Activated naive CD4-positive, alpha-beta T cell treated with anti-CD3 and anti-CD28 coated beads, Interleukin-2, amount 10 ng/mL, durations not matched to agents 7 days and 5 days (primary cell): Measurements from ENCODE around the gene DNAJB5.
A peak's percentile ranks its signal among the peaks of the same experiment; 100 is the strongest.

ENCODE experiments used
- CTCF ChIA-PET: fragments of 350-600 bp; sonication (Branson Sonifier 250); formaldehyde crosslinking; loops from one replicate; lab custom pipeline; 2021; ENCODE audit warnings: antibody characterized with exemption; lab: Charles Lee
- DNase-seq: peaks from one replicate; pipeline ENCODE4 v3.0.0-alpha.2; 2020
- H3K27ac Mint-ChIP-seq: one replicate; pipeline ENCODE4 v1.8.0; 2021; ENCODE audit warnings: mild to moderate bottlenecking, moderate library complexity, mixed read lengths
- H3K27me3 Mint-ChIP-seq: one replicate; pipeline ENCODE4 v1.8.0; 2021; ENCODE audit warnings: mild to moderate bottlenecking, mixed read lengths
- H3K36me3 Mint-ChIP-seq: one replicate; pipeline ENCODE4 v1.8.0; 2021; ENCODE audit warnings: mixed read lengths
- H3K4me1 Mint-ChIP-seq: one replicate; pipeline ENCODE4 v1.8.0; 2021; ENCODE audit warnings: mixed read lengths
- H3K4me3 Mint-ChIP-seq: one replicate; pipeline ENCODE4 v1.8.0; 2021; ENCODE audit warnings: mild to moderate bottlenecking, moderate library complexity, mixed read lengths
- H3K9me3 Mint-ChIP-seq: one replicate; pipeline ENCODE4 v1.8.0; 2021; ENCODE audit warnings: mixed read lengths

DNAJB5 gene

GRCh38 chr9:34971146-34971811, 18.3 kb upstream of the DNAJB5 start:
- Mint-ChIP-seq H3K4me1 (no peaks in the 10 kb centered on the region), H3K27me3 (peaks cover 32% of the 10 kb centered on the region), H3K4me3 (no peak overlapping the region), H3K9me3 (no peaks in the 10 kb centered on the region), H3K27ac (no peak overlapping the region), H3K36me3 (no peaks in the 10 kb centered on the region)
- no peak for DNase-seq
- CTCF ChIA-PET: no interaction called here

GRCh38 chr9:34974664-34975063, 14.9 kb upstream of the DNAJB5 start:
- H3K9me3 Mint-ChIP-seq: no peaks in the 10 kb centered on the region
- H3K36me3 Mint-ChIP-seq: no peaks in the 10 kb centered on the region
- CTCF ChIA-PET: no interaction called here
- H3K27ac Mint-ChIP-seq: no peak overlapping the region
- H3K27me3 Mint-ChIP-seq: peaks cover 29% of the 10 kb centered on the region
- H3K4me1 Mint-ChIP-seq: no peaks in the 10 kb centered on the region
- H3K4me3 Mint-ChIP-seq: no peak overlapping the region
- no peak for DNase-seq

GRCh38 chr9:34976441-34976840, 13.1 kb upstream of the DNAJB5 start:
- CTCF ChIA-PET: no interaction called here
- Mint-ChIP-seq H3K9me3 (no peaks in the 10 kb centered on the region), H3K4me3 (no peak overlapping the region), H3K27ac (no peak overlapping the region), H3K4me1 (peaks cover 2% of the 10 kb centered on the region), H3K27me3 (peaks cover 29% of the 10 kb centered on the region), H3K36me3 (no peaks in the 10 kb centered on the region)
- no peak for DNase-seq

GRCh38 chr9:34976992-34977391, 12.6 kb upstream of the DNAJB5 start:
- CTCF ChIA-PET: no interaction called here

GRCh38 chr9:34980181-34980761, 9.3 kb upstream of the DNAJB5 start:
- CTCF ChIA-PET: interaction anchor here (1.0 kb wide), 1 partner anchor 81 kb away, joined by 3 read pairs; no protein-coding TSS in a partner anchor

More at GRCh38 chr9:34976992-34977391, 12.6 kb upstream of the DNAJB5 start:
- H3K36me3 Mint-ChIP-seq: no peaks in the 10 kb centered on the region
- H3K27me3 Mint-ChIP-seq: peaks cover 29% of the 10 kb centered on the region
- H3K27ac Mint-ChIP-seq: no peak overlapping the region
- no peaks in the 10 kb centered on the region for H3K9me3 Mint-ChIP-seq
- peaks cover 2% of the 10 kb centered on the region for H3K4me1 Mint-ChIP-seq
- no peak overlapping the region for H3K4me3 Mint-ChIP-seq
- no peak for DNase-seq

GRCh38 chr9:34982361-34982760, 7.2 kb upstream of the DNAJB5 start:
- Mint-ChIP-seq H3K36me3 (no peaks in the 10 kb centered on the region), H3K27me3 (no peaks in the 10 kb centered on the region), H3K4me1 (peaks cover 50% of the 10 kb centered on the region), H3K4me3 (no peak overlapping the region), H3K27ac (no peak overlapping the region), H3K9me3 (no peaks in the 10 kb centered on the region)
- no peak for DNase-seq
- CTCF ChIA-PET: interaction anchor here (0.9 to 6.6 kb wide), 3 partner anchors 12 to 84 kb away, joined by 5 to 91 read pairs (median 5); no protein-coding TSS in a partner anchor

More at GRCh38 chr9:34980181-34980761, 9.3 kb upstream of the DNAJB5 start:
- Mint-ChIP-seq H3K27ac (no peak overlapping the region), H3K4me1 (peaks cover 31% of the 10 kb centered on the region), H3K36me3 (no peaks in the 10 kb centered on the region), H3K9me3 (no peaks in the 10 kb centered on the region), H3K27me3 (peaks cover 15% of the 10 kb centered on the region), H3K4me3 (no peak overlapping the region)
- no peak for DNase-seq

- Mint-ChIP-seq H3K9me3 (no peaks in the 10 kb centered on the region), H3K36me3 (no peaks in the 10 kb centered on the region), H3K4me3 (no peak overlapping the region), H3K4me1 (peaks cover 54% of the 10 kb centered on the region), H3K27me3 (no peaks in the 10 kb centered on the region), H3K27ac (peak overlapping the region; percentile 71)
- DNase-seq: peak; percentile 45
- CTCF ChIA-PET: interaction anchor here (1.1 to 6.6 kb wide), 4 partner anchors 12 to 223 kb away, joined by 4 to 91 read pairs (median 6); no protein-coding TSS in a partner anchor
These were observed 6.3 kb upstream of the DNAJB5 start for GRCh38 chr9:34983209-34983608.

- no peak overlapping the region for H3K27ac Mint-ChIP-seq
- peak; percentile 54 for DNase-seq
- H3K9me3 Mint-ChIP-seq: no peaks in the 10 kb centered on the region
- H3K4me1 Mint-ChIP-seq: peaks cover 61% of the 10 kb centered on the region
- H3K36me3 Mint-ChIP-seq: no peaks in the 10 kb centered on the region
- H3K27me3 Mint-ChIP-seq: no peaks in the 10 kb centered on the region
- H3K4me3 Mint-ChIP-seq: no peak overlapping the region
- CTCF ChIA-PET: interaction anchor here (0.7 to 6.6 kb wide), 8 partner anchors 11 to 224 kb away, joined by 3 to 91 read pairs (median 8); no protein-coding TSS in a partner anchor
These were observed 5.5 kb upstream of the DNAJB5 start for GRCh38 chr9:34984049-34984448.

- H3K27me3 Mint-ChIP-seq: no peaks in the 10 kb centered on the region
- DNase-seq: peak; percentile 77
- no peak overlapping the region for H3K4me3 Mint-ChIP-seq
- no peaks in the 10 kb centered on the region for H3K36me3 Mint-ChIP-seq
- H3K9me3 Mint-ChIP-seq: no peaks in the 10 kb centered on the region
- no peak overlapping the region for H3K27ac Mint-ChIP-seq
- CTCF ChIA-PET: interaction anchor here (0.6 to 6.6 kb wide), 15 partner anchors 9 to 348 kb away, joined by 3 to 91 read pairs (median 4); partner anchors contain the start of gene SIGMAR1
- H3K4me1 Mint-ChIP-seq: peaks cover 65% of the 10 kb centered on the region
These were observed 4.1 kb upstream of the DNAJB5 start for GRCh38 chr9:34985311-34985899.

GRCh38 chr9:34986540-34987047, 3.0 kb upstream of the DNAJB5 start:
- CTCF ChIA-PET: interaction anchor here (6.6 kb wide), 1 partner anchor 88 kb away, joined by 91 read pairs; no protein-coding TSS in a partner anchor
- peak; percentile 64 for DNase-seq
- H3K36me3 Mint-ChIP-seq: no peaks in the 10 kb centered on the region
- peaks cover 6% of the 10 kb centered on the region for H3K27me3 Mint-ChIP-seq
- no peak overlapping the region for H3K4me3 Mint-ChIP-seq
- no peaks in the 10 kb centered on the region for H3K9me3 Mint-ChIP-seq
- H3K27ac Mint-ChIP-seq: no peak overlapping the region
- H3K4me1 Mint-ChIP-seq: peaks cover 69% of the 10 kb centered on the region

GRCh38 chr9:34987160-34987901, 2.2 kb upstream of the DNAJB5 start:
- H3K9me3 Mint-ChIP-seq: no peaks in the 10 kb centered on the region
- H3K36me3 Mint-ChIP-seq: no peaks in the 10 kb centered on the region
- peaks cover 70% of the 10 kb centered on the region for H3K4me1 Mint-ChIP-seq
- DNase-seq: peak; percentile 24
- CTCF ChIA-PET: interaction anchor here (6.6 kb wide), 1 partner anchor 89 kb away, joined by 91 read pairs; no protein-coding TSS in a partner anchor
- H3K27me3 Mint-ChIP-seq: peaks cover 6% of the 10 kb centered on the region
- peak overlapping the region; percentile 29 for H3K4me3 Mint-ChIP-seq
- no peak overlapping the region for H3K27ac Mint-ChIP-seq

GRCh38 chr9:34988218-34989002, 1.1 kb upstream of the DNAJB5 start:
- DNase-seq: peak; percentile 62
- Mint-ChIP-seq H3K9me3 (no peaks in the 10 kb centered on the region), H3K27me3 (peaks cover 6% of the 10 kb centered on the region), H3K4me1 (peaks cover 61% of the 10 kb centered on the region), H3K4me3 (peak overlapping the region; percentile 99), H3K36me3 (no peaks in the 10 kb centered on the region), H3K27ac (peak overlapping the region; percentile 64)
- CTCF ChIA-PET: interaction anchor here (1.4 kb wide), 1 partner anchor 89 kb away, joined by 5 read pairs; no protein-coding TSS in a partner anchor
